Activated CD4-positive, alpha-beta T cell treated with anti-CD3 and anti-CD28 coated beads, Interleukin-2, amount 50 U/mL, for 24 hours (primary cell): Measurements from ENCODE around the gene DAZAP1.

Experiments
- DNase-seq, 2 donors: peaks; one replicate each; pipeline ENCODE4 v3.0.0-alpha.2; 2020; ENCODE audit warnings: low read depth in 1 of 2, low spot score in 1 of 2

The DAZAP1 gene

DNA sequence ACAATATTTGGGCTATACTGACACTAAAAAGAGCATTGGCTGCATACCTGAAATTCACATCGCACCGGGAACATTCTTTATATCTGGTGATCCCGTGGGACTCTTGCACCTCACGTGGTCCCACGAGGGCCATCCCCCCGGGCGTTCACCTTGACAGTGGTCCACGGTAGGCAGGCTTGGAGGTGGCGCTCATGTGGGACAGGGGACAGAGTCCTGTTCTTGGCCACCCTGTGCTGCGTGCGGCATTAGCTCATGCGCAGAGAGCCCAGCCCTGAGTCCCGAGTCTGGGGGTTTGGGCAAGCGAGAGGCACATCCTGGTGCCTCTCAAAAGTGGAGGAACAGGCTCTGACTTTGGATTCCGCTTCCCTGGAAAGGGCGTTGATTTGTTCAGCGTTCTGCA, 13.5 kb upstream of the DAZAP1 start:
- no peak for DNase-seq

DNA sequence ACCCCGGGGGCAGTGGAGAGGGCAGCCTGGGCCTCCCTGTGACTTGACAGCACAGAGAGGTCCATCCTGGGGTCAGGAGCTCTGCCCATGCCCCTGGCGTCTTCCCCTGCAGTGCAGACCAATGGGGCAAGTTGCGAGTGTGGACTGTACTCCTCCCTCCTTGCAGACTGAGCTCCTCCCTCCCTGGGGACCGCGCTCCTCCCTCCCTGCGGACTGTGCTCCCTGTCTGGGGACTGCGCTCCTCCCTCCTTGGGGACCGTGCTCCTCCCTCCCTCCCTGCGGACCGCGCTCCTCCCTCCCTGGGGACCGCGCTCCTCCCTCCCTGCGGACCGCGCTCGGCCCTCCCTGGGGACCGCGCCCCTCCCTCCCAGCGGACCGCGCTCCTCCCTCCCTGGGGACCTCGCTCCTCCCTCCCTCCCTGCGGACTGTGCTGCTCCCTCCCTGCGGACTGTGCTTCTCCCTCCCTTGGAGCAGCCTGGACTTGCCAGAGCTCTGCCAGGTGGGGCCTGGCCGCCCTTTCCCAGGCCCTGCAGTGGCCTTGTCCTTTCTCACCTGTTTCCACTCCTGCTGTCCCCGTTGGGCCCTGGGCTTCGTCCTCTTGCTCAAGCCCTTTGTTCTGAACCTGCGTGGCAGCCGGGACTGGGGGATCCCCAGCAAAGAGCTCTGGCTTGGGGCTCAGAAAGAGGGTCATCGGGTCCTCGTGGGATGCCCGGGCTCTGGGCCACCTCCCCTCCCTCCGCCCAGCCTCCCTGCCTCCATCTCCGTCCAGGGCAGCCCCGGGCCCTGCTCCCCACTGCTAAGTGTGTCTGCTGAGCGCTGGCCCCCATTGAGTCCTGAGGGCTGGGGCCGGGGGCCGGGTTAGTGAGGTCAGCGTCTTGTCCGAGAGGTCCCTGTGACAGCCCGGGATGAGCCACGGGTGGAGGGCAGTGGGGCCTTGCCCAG, 12.9 kb upstream of the DAZAP1 start:
- DNase-seq, result no peak

DNA sequence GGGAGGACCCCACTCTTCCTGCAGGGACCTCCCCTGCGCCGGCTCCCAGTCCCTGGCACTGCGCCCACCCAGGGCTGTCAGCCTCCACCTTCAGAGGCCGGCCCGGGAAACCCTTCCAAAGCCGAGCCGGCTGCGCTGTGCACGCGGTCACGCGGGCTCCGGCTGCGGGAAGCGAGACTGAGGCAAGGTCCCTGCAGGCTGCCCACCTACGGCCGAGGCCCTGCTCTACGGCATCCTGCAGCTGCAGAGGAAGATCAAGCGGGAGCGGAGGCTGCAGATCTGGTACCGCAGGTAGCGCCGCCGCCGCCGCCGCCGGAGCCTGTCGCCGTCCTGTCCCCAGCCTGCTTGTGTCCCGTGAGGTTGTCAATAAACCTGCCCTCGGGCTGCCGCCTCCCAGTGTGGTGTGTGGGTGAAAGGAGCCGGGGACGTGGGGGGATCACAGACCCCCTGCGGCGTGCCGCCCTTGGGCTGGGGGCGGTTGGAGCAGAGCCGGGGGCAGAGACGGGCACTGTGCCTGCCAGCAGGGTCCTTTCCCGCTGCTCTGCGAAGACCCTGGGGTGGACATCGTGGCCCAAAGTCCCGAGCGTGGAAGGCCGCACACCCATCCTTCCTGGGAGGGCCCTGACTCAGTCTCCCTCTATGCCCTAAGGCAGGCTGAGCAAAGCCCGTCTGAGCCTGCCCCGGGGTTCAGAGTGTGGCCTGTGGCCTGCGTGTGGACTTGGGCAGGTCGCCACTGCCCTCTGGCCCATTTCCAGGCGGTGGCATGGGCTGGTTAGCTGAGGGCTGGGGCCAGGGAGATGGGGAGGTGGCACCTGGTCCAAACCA, 12.0 kb upstream of the DAZAP1 start:
- no peak for DNase-seq

DNA sequence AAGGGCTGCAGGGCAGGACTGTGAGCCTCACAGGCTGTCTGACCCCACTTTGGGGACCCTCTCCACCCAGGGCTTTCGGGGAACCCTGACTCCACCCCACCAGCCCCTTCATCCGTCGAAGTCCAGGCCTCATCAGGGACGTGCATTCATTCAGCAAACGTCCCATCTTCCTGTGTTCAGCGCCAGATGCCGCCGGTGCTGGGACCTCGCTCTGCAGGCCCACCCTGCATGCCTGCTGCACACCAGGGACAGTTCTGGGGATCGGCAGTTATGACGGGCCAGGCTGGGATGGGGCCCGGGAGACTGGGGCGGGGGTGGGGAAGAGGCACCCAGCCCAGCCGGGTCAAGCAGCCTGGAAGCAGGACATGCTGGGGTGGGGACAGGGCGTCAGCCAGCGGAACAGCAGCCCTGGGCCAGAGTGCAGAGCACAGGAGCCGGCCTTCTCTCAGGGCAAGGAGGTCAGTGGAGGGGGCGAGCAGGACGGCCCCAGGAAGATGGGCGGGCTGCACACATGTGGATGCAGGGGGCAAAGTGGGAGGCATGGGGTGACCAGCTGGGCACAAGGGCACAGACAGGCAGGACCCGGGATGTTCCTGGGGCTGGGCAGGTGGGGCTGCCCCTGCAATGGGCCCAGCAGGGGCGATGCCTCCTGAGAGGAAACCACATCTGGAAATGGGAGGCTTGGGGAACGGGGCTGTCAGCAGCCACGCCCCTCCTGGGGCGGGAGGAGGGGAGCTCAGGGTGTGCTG, 11.2 kb upstream of the DAZAP1 start:
- DNase-seq, result no peak

DNA sequence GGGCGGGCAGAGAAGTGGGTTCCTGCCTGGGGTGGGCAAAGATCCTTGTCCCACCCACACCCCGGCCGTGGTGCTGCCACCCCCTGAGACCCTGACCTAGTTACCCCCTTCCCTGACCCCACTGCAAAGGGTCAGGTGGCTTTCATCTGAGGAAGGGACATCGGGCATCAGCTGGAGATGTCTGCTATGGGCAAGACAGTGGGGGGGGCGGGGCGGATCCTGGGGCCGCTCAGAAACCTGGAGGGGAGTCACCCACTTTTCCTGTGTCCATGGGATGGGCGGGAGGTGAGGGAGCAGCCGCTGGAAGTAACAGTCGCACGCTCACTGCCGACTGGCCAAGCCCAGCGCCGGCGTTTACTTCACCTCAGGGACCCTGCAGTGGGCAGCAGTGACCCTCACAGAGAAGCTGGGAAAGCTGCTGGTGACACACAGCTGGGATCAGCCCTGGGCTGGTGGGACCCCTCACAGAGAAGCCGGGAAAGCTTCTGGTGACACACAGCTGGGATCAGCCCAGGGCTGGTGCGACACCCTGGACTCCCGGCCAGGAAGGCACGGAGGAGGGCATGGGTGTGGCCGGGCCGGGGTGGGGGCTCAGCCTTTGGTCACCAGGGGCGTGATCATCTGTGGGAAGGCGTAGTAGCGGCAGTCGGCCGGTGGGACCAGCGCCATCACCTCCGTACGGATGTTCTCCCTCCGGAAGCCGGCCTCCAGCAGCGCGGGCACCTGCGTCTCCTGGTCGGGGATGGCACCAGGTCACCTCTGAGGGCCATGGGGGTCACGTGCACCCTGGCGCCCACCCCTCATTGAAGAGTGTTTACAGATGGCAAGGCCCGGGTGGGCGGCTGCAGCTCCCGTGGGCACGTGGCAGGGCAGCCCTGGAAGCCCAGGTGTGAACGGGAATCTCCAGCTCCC, 10.4 kb upstream of the DAZAP1 start:
- DNase-seq, result no peak

DNA sequence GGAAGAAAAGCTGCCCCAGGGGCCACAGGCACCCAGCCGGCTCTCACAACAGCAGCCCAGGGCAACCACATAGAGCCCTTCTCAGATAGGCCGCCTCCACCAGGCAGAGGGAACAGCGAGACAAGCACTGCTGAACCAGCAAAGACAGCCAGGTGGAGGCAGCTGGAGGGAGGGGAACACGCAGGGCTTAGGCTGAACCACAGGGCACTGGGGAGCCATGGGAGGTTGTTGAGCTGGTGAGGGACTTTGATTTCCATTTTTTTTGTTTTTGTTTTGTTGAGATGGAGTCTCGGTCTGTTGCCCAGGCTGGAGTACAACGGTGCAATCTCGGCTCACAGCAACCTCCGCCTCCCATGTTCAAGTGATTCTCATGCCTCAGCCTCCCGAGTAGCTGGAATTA, 9.5 kb upstream of the DAZAP1 start:
- no peak for DNase-seq

DNA sequence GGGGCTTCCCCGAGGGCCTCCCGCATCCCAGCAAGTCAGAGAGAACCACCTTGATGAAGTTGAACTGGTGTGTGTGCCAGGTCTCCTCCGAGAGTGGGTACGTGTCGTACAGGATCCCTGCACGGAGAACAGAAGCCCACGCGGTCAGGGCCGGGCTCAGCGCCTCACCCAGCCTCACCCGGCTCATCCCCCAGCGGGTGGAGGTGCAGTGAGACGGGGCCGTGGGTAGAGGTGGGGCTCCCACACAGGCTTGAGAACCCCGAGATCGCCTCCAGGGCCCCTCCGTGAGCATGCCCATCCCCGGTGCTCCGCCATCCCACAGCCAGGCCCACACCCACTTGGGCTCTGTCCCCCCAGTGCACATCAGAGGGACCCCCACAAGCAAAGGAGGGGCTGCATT, 8.3 kb upstream of the DAZAP1 start:
- DNase-seq, result no peak

DNA sequence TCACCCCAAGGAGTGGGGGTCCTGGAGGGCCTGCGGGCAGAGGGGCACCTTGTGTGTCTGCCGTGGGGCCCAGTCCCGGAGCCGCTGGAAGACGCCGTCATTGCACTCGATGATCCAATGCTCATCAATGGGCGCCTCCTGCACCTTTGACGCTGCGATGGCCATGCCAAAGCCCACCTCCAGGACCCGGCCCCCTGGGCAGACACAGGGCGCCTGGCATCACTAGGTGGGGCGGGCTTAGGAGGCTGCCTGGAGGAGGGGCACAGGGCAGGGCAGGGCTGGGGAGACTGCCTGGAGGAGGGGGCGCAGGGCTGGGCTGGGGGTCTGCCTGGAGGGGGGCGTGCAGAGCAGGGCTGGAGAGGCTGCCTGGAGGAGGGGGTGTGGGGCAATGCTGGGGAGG, 7.6 kb upstream of the DAZAP1 start:
- DNase-seq, result no peak

DNA sequence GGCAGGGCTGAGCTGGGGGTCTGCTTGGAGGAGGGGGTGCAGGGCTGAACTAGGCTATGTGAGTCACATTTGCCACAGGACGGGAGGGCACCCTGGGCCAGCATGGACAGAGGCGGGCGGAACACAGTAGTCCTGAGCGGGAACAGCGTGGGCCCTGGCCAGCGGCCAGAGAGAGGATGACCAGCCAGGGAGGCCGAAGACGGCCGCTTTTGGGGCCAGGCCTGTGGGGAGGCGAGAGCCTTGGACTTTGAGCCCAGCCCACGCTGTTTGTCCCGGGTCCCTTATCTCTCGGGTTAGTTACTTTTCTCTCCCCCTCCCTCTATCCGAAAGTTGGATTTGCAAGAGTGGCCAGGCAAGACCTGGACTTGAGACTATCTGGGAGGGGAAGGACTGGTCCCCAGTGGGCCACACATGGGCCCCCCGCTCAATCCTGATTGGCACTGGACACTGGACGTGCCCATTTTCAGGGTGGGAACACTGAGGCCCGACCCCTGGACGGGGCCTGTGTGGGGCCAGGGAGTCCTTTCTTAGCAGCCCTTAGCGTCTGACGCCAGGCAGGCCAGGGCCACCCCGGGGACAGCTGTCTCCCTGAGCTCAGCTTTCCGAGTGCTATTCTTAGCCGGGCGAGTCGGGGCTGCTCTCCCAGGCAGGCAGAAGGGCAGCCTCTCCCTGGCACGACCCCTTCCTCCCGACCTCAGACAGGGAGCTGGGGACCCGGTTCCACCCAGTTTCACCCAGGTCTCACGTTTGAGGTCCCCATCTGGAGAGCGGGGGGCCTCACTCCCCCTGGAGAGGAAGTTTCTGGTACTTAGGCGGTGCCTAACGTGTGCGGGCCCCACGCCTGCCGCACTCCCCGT, 6.9 kb upstream of the DAZAP1 start:
- no peak for DNase-seq

DNA sequence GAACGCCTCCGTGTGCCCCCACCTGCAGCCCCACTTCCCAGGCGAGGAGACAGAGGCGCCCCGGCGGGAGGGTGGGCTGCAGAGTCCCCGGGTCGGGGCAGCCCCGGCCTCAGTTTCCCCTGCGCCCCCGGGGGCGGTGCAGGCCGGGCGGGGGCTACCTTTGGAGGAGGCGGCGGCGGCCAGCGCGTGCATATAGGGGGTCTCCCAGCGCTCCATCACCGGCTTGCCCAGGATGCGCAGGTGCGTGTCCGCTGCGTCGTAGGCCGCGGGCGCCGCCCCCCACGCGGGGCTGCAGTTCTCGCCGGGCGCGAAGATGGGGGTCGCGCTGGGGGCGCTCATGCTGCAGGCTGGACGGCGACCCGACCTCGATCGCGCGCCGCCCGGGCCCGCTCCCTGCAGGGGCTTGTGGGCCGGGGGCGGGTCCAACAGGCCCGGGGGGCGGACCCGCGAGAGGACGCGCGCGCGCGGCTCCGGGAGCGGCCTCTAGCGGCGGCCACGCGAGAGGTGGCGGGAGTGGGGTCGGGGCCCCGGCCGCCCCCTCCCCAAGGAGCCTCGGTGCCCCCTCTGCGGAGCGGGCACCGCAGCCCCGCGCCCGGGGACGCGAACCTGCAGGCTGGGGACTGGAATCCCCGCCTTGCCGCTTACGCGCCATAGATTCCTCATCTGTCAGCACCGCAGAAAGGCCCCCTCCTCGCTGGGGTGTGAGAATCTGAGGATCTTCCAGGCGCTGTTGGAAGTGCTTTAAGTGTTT, 6.1 kb upstream of the DAZAP1 start, which contains the start of gene GAMT:
GAMT (minus strand) TSS at position 405 of the 751 bp plus-strand sequence; CDS start at position 339, 66 bp downstream.
- peak in 1 of 2 donors; percentile 28 for DNase-seq

DNA sequence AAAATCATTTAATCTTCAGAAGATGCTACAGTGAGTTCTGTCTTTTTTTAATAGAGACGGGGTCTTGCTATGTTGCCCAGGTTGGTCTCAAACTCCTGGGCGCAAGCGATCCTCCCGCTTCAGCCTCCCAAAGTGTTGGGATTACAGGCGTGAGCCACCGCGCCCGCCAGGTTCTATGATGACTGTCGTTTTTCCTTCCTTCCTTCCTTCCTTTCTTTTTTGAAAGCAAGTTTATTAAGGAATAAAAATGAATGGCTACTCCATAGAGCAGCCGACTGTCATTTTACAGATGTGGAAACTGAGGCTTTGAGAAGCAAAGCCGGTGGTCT, 5.5 kb upstream of the DAZAP1 start:
- no peak for DNase-seq

DNA sequence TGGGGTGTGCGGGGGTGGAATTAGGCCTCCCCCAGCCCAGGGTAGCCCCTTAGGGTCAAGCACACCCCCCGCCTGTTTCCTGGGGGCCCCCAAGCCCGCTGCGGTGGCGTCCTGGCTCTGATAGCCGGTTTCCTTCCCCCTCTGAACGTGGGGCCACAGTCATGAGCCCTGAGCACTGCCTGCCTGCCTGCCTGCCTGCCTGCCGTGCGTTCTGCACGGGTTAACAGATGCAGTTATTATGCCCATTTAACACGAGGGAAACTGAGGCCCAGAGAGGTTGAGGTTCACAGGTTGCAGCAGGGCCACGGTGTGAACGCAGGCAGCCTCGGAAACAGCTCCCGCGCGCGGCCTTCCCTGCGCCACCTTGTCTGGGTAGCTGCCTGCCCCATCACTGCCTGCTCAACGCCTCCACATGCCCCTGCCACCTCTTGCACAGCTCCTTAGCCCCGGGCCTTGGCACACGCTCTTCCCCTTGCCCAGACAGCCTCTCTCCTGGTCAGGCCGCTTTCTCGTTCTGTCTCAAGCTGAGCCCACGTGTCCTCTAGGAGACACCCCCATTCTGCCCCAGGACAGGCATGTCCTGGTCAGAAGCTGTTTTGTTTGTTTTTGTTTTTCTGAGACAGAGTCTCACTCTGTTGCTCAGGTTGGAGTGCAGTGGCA, 4.8 kb upstream of the DAZAP1 start:
- no peak for DNase-seq

DNA sequence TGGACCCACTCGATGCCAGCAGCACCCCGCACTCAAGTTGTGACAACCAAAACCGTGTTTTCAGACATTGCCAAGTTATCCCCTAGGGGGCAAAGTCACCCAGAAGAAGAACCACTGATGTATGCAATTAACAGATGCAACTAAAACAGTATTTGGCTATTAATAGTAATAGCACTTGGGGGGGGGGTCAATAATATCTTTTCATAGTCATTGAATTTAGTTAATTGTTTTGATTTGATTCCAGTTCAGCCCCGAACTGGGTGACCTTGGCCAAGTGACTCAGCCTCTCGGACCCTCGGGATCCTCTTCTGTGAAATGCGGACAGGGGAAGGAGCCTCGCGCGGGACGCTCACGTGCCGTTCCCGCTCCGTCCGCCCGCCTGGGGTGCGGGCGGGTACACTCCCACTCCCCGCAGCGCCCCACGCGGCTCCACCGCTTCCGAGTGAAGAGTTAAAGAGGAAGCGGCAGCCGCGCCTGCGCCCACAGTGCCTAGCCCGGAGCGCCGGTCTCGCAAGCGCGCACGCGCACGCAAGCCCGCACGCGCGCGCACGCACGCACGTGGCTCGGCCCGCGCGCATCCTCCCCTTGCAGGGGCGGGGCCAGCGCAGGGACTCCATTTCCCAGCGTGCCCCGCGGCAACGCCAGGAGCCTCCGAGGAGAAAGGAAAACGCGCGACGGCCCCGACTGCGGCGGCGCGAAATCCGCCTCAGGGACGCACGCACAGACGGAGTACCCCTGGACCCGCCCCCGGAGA, 435 bp upstream of the DAZAP1 start:
- peak; percentile 98 to 99 for DNase-seq

DNA sequence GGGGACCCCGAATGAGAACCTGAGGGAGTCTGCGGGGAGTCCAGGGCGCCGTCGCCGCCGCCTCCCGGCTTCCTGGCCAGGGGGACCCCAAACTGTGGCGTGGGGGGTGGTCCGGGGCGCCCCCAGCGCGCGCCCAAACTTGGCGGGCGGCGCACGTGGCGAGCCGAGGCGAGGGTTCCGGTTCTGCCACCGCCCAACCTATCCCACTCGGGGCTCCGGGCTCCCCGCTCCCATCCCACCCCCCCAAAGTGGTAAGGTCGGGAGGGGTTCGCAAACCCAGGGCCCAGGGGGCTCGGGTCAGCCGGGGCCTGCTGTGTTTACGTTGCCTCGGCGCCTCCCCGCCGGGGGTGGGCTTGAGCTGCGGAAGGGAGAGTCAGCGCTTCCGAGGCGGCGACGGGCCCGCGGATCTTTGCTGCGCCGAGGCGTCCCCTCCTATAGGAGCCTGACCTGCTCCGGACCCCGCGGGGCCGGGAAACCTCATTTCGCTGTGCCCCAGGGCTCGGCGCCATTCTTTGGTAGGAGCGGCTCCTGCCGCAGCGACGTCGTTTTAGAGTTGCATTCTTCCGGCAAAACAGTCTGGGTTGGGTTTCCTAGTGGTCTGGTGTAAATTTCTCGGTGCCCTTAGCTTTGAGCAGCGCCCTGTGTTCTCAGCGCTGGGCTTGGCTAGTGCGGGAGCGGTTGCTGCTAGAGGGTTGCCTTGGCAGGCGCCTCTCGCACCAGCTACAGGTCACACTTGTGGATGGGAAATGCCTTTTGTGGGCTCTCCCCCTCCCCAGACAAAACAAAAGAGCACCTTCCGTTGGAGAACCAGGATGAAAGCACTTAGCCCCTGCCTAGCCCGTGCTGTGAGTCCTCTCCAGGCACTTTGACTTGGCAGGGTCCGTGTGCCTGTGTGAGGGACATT, 1.2 kb downstream of the DAZAP1 start:
- peak in 1 of 2 donors; percentile 33 for DNase-seq

DNA sequence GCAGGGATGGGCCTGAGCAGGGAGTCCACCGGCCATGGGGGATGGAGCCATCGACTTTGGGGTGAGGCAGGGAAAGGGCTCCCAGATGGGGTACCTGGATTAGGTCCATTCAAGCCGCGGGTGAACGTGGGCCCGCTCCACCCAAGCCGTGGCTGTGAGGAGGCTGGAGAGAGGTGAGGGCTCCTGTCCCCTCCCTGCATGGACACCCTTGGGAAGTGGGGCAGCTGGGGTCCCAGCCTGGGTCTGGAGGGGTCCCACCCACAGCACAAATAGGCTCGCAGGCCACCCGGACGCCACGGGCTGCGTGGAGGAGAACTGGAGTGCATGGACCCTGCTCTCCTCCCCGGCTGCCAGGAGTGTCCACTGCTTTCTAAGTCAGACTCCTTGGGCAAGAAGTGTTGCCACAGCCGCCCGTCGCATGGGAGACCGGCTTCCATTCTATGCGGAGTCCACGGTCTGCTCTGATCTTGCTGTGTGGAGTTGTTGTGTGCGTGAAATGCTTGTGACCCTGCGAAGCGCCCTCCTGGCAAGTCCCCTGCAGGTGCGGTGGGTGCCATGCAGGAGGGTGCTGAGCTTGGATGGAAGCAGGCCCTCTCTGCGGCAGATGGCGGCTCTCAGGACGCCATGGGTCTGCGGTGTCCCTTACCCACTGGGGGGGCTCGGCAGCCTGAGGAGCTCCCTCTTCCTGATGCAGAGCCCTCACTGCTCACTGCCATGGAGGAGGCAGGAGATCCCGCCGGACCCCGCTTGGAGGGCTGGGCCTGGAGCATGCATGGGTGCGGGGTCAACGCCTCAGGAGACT, 2.0 kb downstream of the DAZAP1 start:
- no peak for DNase-seq
